ENCODE results near the gene PDIK1L. TPM values are rescaled to one million over a fixed set of nuclear protein-coding genes. Genes with fewer than 3 reads are reported as not detected.

Gene PDIK1L
- total RNA-seq, 2 donors from 2014 or later, result 7.1 to 7.3 TPM

GRCh38 chr1:26082020-26082350 lies 29.6 kb upstream of the PDIK1L start:
- H3K36me3 ChIP-seq (ENCODE audit: control insufficient read depth, insufficient read depth, low read length), result no peaks in the 10 kb centered on the region
- Mint-ChIP-seq H3K9me3 (no peaks in the 10 kb centered on the region), H3K27ac (no peak overlapping the region), H3K4me1 (peaks cover 28% of the 10 kb centered on the region), H3K36me3 (ENCODE audit: low read depth) (no peaks in the 10 kb centered on the region), H3K4me3 (no peak overlapping the region), H3K27me3 (ENCODE audit: insufficient read depth) (peaks cover 3% of the 10 kb centered on the region)
- no peak overlapping the region for H3K27ac ChIP-seq (ENCODE audit: low read depth, low read length)
- no peak overlapping the region for H3K9ac ChIP-seq (ENCODE audit: extremely low read depth, low read length, poor library complexity, severe bottlenecking)
- peaks cover 7% of the 10 kb centered on the region for H3K4me1 ChIP-seq (ENCODE audit: control insufficient read depth, insufficient read depth, low read length)
- no peaks in the 10 kb centered on the region for H3K9me3 ChIP-seq (ENCODE audit: control insufficient read depth, low read length)
- DNase-seq, result no peak
- no peak overlapping the region for H3K4me3 ChIP-seq (ENCODE audit: low read length)
- no peaks in the 10 kb centered on the region for H3K27me3 ChIP-seq (ENCODE audit: control insufficient read depth, insufficient read depth, low read length, poor library complexity, severe bottlenecking)
- TF ChIP-seq CTCF (conservative IDR thresholded peaks at IDR 0.05), result no peak
- WGBS, 2 experiments (ENCODE audit: insufficient coverage in 1 of 2, insufficient read length in 1 of 2), result 83 to 89% methylated on average over 2 to 3 of the region's 3 CpGs

GRCh38 chr1:26083208-26083607 lies 28.4 kb upstream of the PDIK1L start:
- Histone ChIP-seq H3K36me3 (ENCODE audit: control insufficient read depth, insufficient read depth, low read length) (no peaks in the 10 kb centered on the region), H3K4me3 (ENCODE audit: low read length) (no peak overlapping the region), H3K27ac (ENCODE audit: low read depth, low read length) (no peak overlapping the region), H3K9ac (ENCODE audit: extremely low read depth, low read length, poor library complexity, severe bottlenecking) (no peak overlapping the region), H3K27me3 (ENCODE audit: control insufficient read depth, insufficient read depth, low read length, poor library complexity, severe bottlenecking) (no peaks in the 10 kb centered on the region), H3K4me1 (ENCODE audit: control insufficient read depth, insufficient read depth, low read length) (peaks cover 7% of the 10 kb centered on the region), H3K9me3 (ENCODE audit: control insufficient read depth, low read length) (no peaks in the 10 kb centered on the region)
- Mint-ChIP-seq H3K4me3 (no peak overlapping the region), H3K36me3 (ENCODE audit: low read depth) (no peaks in the 10 kb centered on the region), H3K27me3 (ENCODE audit: insufficient read depth) (peaks cover 3% of the 10 kb centered on the region), H3K27ac (no peak overlapping the region), H3K9me3 (no peaks in the 10 kb centered on the region), H3K4me1 (peaks cover 27% of the 10 kb centered on the region)
- no peak for DNase-seq
- no peak for TF ChIP-seq CTCF (conservative IDR thresholded peaks at IDR 0.05)
- WGBS, 2 experiments (ENCODE audit: insufficient coverage in 1 of 2, insufficient read length in 1 of 2), result 85 to 87% methylated on average over 5 of the region's 5 CpGs

GRCh38 chr1:26084091-26084561 lies 27.5 kb upstream of the PDIK1L start:
- H3K27ac Mint-ChIP-seq, result no peak overlapping the region
- H3K9ac ChIP-seq (ENCODE audit: extremely low read depth, low read length, poor library complexity, severe bottlenecking), result no peak overlapping the region

More at GRCh38 chr1:26084091-26084561, 27.5 kb upstream of the PDIK1L start:
- no peaks in the 10 kb centered on the region for H3K9me3 Mint-ChIP-seq
- Histone ChIP-seq H3K4me3 (ENCODE audit: low read length) (no peak overlapping the region), H3K4me1 (ENCODE audit: control insufficient read depth, insufficient read depth, low read length) (peaks cover 3% of the 10 kb centered on the region), H3K27ac (ENCODE audit: low read depth, low read length) (no peak overlapping the region), H3K36me3 (ENCODE audit: control insufficient read depth, insufficient read depth, low read length) (no peaks in the 10 kb centered on the region), H3K9me3 (ENCODE audit: control insufficient read depth, low read length) (no peaks in the 10 kb centered on the region), H3K27me3 (ENCODE audit: control insufficient read depth, insufficient read depth, low read length, poor library complexity, severe bottlenecking) (no peaks in the 10 kb centered on the region)
- no peak for DNase-seq
- H3K4me3 Mint-ChIP-seq, result no peak overlapping the region
- TF ChIP-seq CTCF (conservative IDR thresholded peaks at IDR 0.05), result no peak
- no peaks in the 10 kb centered on the region for H3K36me3 Mint-ChIP-seq (ENCODE audit: low read depth)
- 80 to 100% methylated on average over 2 of the region's 2 CpGs for WGBS, 2 experiments (ENCODE audit: insufficient coverage in 1 of 2, insufficient read length in 1 of 2)
- H3K27me3 Mint-ChIP-seq (ENCODE audit: insufficient read depth), result peaks cover 3% of the 10 kb centered on the region
- peaks cover 18% of the 10 kb centered on the region for H3K4me1 Mint-ChIP-seq

All from endodermal cell (in vitro differentiated cells).